Measurements from ENCODE around the gene FRMD4A. TPM values are rescaled to one million over a fixed set of nuclear protein-coding genes. Genes with fewer than 3 reads are reported as not detected.
"Not testable (repeated sequence)": the region's sequence is repeated elsewhere in the genome, so short reads cannot be mapped to it uniquely, and the experiment has no call there.

The FRMD4A gene
- polyA plus RNA-seq, 1 of the 3 experiments (the other 2 are of a cell fraction): 37.7 TPM

DNA sequence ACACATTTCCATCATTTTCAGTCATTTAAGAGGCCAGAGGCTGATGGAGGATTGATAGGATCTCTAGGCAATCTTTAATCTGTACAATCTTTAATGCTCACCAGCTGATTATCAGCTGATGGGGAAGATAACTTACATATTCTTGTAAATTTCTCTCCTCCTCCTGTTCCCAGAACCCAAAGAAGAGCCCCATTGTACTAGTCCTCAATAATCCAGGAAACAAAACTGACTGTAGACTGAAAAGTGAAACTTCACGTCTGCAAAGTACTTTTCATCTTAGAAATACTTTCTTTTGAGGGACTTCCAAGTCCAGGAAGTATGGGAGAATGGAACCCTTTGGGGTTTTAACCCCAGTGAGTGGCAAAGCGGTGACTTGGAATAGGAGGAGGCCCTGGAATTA, 283.3 kb downstream of the FRMD4A start:
- TF ChIP-seq RAD21 (IDR thresholded peaks at IDR 0.05; ENCODE audit: low read length): no peak
- no peak for TF ChIP-seq TEAD4 (IDR thresholded peaks at IDR 0.05; ENCODE audit: borderline replicate concordance, insufficient read depth)
- WGBS (ENCODE audit: low lambda C conversion rate): 75% methylated on average over 2 of the region's 2 CpGs
- Histone ChIP-seq H3K9me3 (no peaks in the 10 kb centered on the region), H3K4me3 (ENCODE audit: low read depth in 2 of 2, low read length in 1 of 2) (no peak overlapping the region), H3F3A (replicated peaks; ENCODE audit: insufficient read depth) (no peaks in the 10 kb centered on the region), H3K4me1 (ENCODE audit: control insufficient read depth in 1 of 2, insufficient read depth in 2 of 2, low read depth in 1 of 2, low read length in 1 of 2) (no peaks in the 10 kb centered on the region), H3K9ac (no peak overlapping the region), H3K27me3 (ENCODE audit: insufficient read depth) (no peaks in the 10 kb centered on the region), H3K27ac (ENCODE audit: low read depth in 2 of 2, low read length in 1 of 2) (no peak overlapping the region), H3K4me2 (no peak overlapping the region), H3K9me2 (no peaks in the 10 kb centered on the region), H2AFZ (ENCODE audit: low read depth) (no peak overlapping the region), H3K79me2 (ENCODE audit: insufficient read depth) (no peaks in the 10 kb centered on the region), H3K36me3 (replicated peaks in 1 of 2; ENCODE audit: control insufficient read depth in 1 of 2, insufficient read depth in 2 of 2, low read length in 1 of 2) (no peaks in the 10 kb centered on the region), H4K20me1 (ENCODE audit: insufficient read depth) (no peaks in the 10 kb centered on the region)
- no peak for DNase-seq
- ChIA-PET POLR2A (no interaction called here), CTCF (no interaction called here)

DNA sequence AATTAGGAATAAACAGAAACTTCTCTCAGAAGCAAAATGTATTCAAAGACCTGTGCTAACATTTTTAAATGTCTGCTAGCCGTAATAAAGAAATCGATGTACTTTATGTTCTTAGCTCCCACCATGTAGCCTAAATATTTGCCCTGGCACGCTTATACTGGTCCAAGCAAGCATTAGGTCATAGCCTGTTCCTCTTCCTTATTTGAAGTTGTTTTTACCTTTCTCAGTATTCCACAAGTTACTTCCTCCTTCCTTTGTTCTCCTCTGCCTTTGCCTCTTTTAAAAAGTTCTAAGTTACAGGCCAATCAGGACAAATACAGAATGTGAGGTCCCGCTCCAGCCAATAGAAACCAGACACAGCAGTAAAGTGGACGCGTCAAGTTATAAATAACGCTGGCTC, 288.7 kb downstream of the FRMD4A start:
- H3K4me1 ChIP-seq (ENCODE audit: control insufficient read depth in 1 of 2, insufficient read depth in 2 of 2, low read depth in 1 of 2, low read length in 1 of 2); H3K4me2 ChIP-seq; H3K79me2 ChIP-seq (ENCODE audit: insufficient read depth); CTCF ChIA-PET; H4K20me1 ChIP-seq (ENCODE audit: insufficient read depth); H3K36me3 ChIP-seq (replicated peaks in 1 of 2; ENCODE audit: control insufficient read depth in 1 of 2, insufficient read depth in 2 of 2, low read length in 1 of 2); H3K27ac ChIP-seq (ENCODE audit: low read depth in 2 of 2, low read length in 1 of 2); H3K9me2 ChIP-seq; POLR2A ChIA-PET; H3K4me3 ChIP-seq (ENCODE audit: low read depth in 2 of 2, low read length in 1 of 2); H3F3A ChIP-seq (replicated peaks; ENCODE audit: insufficient read depth); DNase-seq; H3K9me3 ChIP-seq; H3K9ac ChIP-seq; H2AFZ ChIP-seq (ENCODE audit: low read depth); H3K27me3 ChIP-seq (ENCODE audit: insufficient read depth): not testable (repeated sequence)
- 88% methylated on average over 7 of the region's 7 CpGs for WGBS (ENCODE audit: low lambda C conversion rate)

DNA sequence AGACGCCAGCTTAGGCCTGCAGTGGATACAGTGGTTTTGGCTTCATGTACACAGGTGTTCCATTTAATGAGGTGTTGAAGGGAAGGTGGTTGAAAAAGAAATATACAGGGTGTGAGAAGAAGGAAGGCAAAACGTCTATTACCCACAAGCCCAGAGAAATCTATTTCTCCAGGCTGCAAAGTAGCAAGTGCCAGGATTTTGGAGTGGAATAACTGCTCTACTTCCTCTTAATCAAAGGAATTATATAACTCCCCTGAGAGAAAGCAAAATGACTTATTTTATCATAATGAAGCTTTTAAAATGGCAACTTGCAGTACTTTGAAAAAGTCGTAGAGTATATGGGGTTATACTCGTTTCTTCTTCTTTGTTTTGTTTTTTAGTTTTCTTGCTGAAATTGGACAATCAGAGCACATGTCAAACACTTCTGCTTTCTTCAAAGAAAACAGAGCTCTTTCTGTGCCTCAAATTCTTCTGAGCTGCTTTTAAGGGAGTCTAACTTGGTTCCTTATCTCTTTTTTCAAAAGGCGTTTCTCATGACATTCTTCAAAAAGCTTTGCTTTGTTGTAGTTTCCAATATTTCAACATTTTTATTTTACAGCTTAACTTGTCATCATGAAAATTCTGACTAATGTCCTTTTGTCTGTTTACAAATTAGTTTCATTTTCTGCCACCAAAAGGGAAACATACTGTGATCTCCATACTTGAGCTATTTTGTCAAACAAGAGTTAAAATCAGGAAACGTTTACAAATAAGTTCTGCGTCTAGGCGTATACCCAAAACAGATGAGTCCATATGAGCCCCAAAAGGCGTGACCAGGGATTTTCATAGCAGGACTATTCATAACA, 289.7 kb downstream of the FRMD4A start:
- Histone ChIP-seq H3K27me3 (ENCODE audit: insufficient read depth) (no peaks in the 10 kb centered on the region), H3K9me2 (no peaks in the 10 kb centered on the region), H3K36me3 (replicated peaks in 1 of 2; ENCODE audit: control insufficient read depth in 1 of 2, insufficient read depth in 2 of 2, low read length in 1 of 2) (no peaks in the 10 kb centered on the region), H3K27ac (ENCODE audit: low read depth in 2 of 2, low read length in 1 of 2) (peak overlapping the region in 1 of 2 experiments; percentile 32; a peak in 1 of 4 replicates), H4K20me1 (ENCODE audit: insufficient read depth) (no peaks in the 10 kb centered on the region), H2AFZ (ENCODE audit: low read depth) (peak overlapping the region; percentile 32; the same call in 1 of the 2 replicates), H3F3A (replicated peaks; ENCODE audit: insufficient read depth) (no peaks in the 10 kb centered on the region), H3K9ac (no peak overlapping the region), H3K4me3 (ENCODE audit: low read depth in 2 of 2, low read length in 1 of 2) (no peak overlapping the region), H3K4me2 (no peak overlapping the region), H3K4me1 (ENCODE audit: control insufficient read depth in 1 of 2, insufficient read depth in 2 of 2, low read depth in 1 of 2, low read length in 1 of 2) (peaks cover 2 to 9% of the 10 kb centered on the region in 2 experiments; a peak in 2 of 4 replicates), H3K9me3 (no peaks in the 10 kb centered on the region), H3K79me2 (ENCODE audit: insufficient read depth) (no peaks in the 10 kb centered on the region)
- ChIA-PET CTCF (interaction anchor here (0.7 to 0.9 kb wide), 2 partner anchors 17 to 41 kb away, joined by 3 read pairs; no protein-coding TSS in a partner anchor), POLR2A (no interaction called here)
- WGBS (ENCODE audit: low lambda C conversion rate): 83% methylated on average over 9 of the region's 9 CpGs
- DNase-seq: no peak
- TF ChIP-seq MEF2A (IDR thresholded peaks at IDR 0.05; ENCODE audit: borderline replicate concordance, low read depth) (no peak), JUND (IDR thresholded peaks at IDR 0.05) (no peak), GABPA (IDR thresholded peaks at IDR 0.05; ENCODE audit: low read depth) (no peak), CHD2 (IDR thresholded peaks at IDR 0.05; ENCODE audit: low read length, partially characterized antibody) (no peak), GATA2 (CRISPR knock-in tag; IDR thresholded peaks at IDR 0.05) (no peak), ELF1 (IDR thresholded peaks at IDR 0.05) (no peak), SMC3 (IDR thresholded peaks at IDR 0.05; ENCODE audit: low read depth, low read length) (no peak), NFIC (IDR thresholded peaks at IDR 0.05; ENCODE audit: borderline replicate concordance) (no peak), RCOR1 (IDR thresholded peaks at IDR 0.05; ENCODE audit: low read length) (no peak), RAD21 (IDR thresholded peaks at IDR 0.05; ENCODE audit: low read length) (no peak), EZH2phosphoT487 (IDR thresholded peaks at IDR 0.05; ENCODE audit: borderline replicate concordance, low read depth) (no peak), FOXJ3 (CRISPR knock-in tag; IDR thresholded peaks at IDR 0.05) (no peak), TAF1 (IDR thresholded peaks at IDR 0.05; ENCODE audit: borderline replicate concordance, low read depth, low read length) (no peak)
- TF ChIP-seq, protein P1, sequence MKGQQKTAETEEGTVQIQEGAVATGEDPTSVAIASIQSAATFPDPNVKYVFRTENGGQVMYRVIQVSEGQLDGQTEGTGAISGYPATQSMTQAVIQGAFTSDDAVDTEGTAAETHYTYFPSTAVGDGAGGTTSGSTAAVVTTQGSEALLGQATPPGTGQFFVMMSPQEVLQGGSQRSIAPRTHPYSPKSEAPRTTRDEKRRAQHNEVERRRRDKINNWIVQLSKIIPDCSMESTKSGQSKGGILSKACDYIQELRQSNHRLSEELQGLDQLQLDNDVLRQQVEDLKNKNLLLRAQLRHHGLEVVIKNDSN (IDR thresholded peaks at IDR 0.05; ENCODE audit: borderline replicate concordance, low read depth): no peak
- TF ChIP-seq, protein P2, sequence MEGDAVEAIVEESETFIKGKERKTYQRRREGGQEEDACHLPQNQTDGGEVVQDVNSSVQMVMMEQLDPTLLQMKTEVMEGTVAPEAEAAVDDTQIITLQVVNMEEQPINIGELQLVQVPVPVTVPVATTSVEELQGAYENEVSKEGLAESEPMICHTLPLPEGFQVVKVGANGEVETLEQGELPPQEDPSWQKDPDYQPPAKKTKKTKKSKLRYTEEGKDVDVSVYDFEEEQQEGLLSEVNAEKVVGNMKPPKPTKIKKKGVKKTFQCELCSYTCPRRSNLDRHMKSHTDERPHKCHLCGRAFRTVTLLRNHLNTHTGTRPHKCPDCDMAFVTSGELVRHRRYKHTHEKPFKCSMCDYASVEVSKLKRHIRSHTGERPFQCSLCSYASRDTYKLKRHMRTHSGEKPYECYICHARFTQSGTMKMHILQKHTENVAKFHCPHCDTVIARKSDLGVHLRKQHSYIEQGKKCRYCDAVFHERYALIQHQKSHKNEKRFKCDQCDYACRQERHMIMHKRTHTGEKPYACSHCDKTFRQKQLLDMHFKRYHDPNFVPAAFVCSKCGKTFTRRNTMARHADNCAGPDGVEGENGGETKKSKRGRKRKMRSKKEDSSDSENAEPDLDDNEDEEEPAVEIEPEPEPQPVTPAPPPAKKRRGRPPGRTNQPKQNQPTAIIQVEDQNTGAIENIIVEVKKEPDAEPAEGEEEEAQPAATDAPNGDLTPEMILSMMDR (IDR thresholded peaks at IDR 0.05): no peak
- TF ChIP-seq, protein P3, sequence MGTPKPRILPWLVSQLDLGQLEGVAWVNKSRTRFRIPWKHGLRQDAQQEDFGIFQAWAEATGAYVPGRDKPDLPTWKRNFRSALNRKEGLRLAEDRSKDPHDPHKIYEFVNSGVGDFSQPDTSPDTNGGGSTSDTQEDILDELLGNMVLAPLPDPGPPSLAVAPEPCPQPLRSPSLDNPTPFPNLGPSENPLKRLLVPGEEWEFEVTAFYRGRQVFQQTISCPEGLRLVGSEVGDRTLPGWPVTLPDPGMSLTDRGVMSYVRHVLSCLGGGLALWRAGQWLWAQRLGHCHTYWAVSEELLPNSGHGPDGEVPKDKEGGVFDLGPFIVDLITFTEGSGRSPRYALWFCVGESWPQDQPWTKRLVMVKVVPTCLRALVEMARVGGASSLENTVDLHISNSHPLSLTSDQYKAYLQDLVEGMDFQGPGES (IDR thresholded peaks at IDR 0.05; ENCODE audit: low read depth, low read length): no peak
- TF ChIP-seq, protein P4, sequence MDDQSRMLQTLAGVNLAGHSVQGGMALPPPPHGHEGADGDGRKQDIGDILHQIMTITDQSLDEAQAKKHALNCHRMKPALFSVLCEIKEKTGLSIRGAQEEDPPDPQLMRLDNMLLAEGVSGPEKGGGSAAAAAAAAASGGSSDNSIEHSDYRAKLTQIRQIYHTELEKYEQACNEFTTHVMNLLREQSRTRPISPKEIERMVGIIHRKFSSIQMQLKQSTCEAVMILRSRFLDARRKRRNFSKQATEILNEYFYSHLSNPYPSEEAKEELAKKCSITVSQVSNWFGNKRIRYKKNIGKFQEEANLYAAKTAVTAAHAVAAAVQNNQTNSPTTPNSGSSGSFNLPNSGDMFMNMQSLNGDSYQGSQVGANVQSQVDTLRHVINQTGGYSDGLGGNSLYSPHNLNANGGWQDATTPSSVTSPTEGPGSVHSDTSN (IDR thresholded peaks at IDR 0.05): no peak
